Brain microvascular endothelial cell (primary cell): ENCODE results near the gene ABL1.
A peak's percentile ranks its signal among the peaks of the same experiment; 100 is the strongest.

Experiments used
- DNase-seq: peaks from one replicate; pipeline ENCODE4 v3.0.0-alpha.2; 2020
- H3K27ac ChIP-seq: fragments of 250-450 bp; sonication (Bioruptor Pico); 2 replicates; pipeline ENCODE4 v1.5.1; 2020; ENCODE audit warnings: mild to moderate bottlenecking, moderate library complexity
- H3K27me3 ChIP-seq: fragments of 250-450 bp; sonication (Bioruptor Pico); replicated peaks from 2 replicates; pipeline ENCODE4 v1.5.1; 2020; ENCODE audit warnings: mild to moderate bottlenecking
- H3K36me3 ChIP-seq: fragments of 250-450 bp; sonication (Bioruptor Pico); replicated peaks from 2 replicates; pipeline ENCODE4 v1.5.1; 2020; ENCODE audit warnings: mild to moderate bottlenecking
- H3K4me3 ChIP-seq: 2 replicates; pipeline ENCODE4 v1.5.1; 2011; ENCODE audit warnings: low read depth, mild to moderate bottlenecking, control low read depth, low read length, moderate library complexity
- CTCF ChIP-seq: IDR thresholded peaks from 2 replicates; pipeline ENCODE4 v1.5.1; 2011; ENCODE audit warnings: low read depth, mild to moderate bottlenecking, moderate library complexity, low read length, control low read depth, inconsistent platforms; ENCODE audit errors: missing control alignments
- in situ Hi-C: cut with HindIII; loops from 2 replicates; pipeline ENCODE4 v1.10.0; 2017; ENCODE audit warnings: low sequenced_read_pairs, low pct_ligation_motif_present

ABL1 gene

DNA sequence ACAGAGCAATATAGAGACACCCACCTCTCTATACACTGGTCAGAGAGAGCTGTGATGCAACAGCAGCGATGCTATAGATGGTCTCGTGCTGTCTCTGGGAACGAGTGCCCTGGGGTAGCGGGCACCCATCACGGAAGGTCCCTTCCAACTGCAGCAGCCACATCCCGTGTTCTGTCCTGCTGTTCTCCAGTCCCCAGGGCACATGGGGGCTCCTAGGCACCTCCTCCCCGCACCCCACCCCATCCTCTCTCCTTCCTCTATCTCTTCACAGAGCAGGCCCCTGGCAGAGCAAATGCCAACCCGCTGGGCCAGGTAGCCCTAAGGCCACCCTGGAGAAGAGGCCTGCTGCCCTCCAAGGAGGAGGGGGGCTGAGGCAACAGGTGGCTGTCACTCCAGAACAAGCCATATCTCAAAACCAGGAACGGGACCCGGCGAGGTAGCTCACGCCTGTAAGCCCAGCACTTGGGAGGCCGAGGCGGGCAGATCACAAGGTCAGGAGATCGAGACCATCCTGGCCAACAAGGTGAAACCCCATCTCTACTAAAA lies 95.8 kb downstream of the ABL1 start:
- TF ChIP-seq CTCF: no peak

DNA sequence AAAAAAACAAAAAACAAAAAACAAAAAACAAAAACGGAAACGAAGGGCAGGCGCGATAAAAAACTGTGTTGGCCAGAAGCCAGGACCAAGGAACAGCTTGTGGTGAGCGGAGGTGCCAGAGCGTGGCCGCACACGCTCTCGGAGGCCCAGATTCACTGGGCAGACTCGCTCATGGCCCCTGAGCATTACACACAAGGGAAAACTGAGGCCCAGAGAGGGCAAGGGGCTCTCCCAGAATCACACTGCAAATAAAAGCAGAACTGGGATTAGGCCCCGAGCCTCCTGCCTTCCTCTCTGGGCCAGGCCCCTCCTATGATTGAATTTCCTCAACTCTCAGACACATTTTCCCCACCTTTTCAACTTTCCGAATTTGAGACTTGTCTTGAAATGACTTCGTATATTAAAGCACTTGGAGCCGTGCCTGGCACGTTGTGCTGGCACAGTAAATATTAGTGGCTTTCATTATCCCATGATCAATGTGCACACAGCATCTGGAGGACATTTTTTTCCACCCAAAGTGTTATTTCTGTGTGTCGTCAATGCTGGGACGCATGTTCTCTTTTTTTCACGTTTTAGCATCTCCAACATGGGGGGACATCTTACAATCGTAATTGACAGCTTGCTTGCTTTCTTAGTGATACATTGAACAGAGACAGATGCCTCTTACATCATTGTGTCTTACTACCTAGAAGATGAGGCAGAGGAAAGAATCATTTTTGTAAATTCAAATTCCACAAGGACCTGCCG lies 96.6 kb downstream of the ABL1 start:
- Histone ChIP-seq H3K36me3 (no peaks in the 10 kb centered on the region), H3K4me3 (no peak overlapping the region), H3K27ac (no peak overlapping the region), H3K27me3 (peaks cover 18% of the 10 kb centered on the region)
- DNase-seq: no peak
- TF ChIP-seq CTCF: no peak
- in situ Hi-C loops: no loop called here

More for the DNA sequence above, 95.8 kb downstream of the ABL1 start:
- Histone ChIP-seq H3K27ac (no peak overlapping the region), H3K36me3 (no peaks in the 10 kb centered on the region), H3K27me3 (peaks cover 15% of the 10 kb centered on the region), H3K4me3 (no peak overlapping the region)
- in situ Hi-C loops: no loop called here
- DNase-seq: no peak

DNA sequence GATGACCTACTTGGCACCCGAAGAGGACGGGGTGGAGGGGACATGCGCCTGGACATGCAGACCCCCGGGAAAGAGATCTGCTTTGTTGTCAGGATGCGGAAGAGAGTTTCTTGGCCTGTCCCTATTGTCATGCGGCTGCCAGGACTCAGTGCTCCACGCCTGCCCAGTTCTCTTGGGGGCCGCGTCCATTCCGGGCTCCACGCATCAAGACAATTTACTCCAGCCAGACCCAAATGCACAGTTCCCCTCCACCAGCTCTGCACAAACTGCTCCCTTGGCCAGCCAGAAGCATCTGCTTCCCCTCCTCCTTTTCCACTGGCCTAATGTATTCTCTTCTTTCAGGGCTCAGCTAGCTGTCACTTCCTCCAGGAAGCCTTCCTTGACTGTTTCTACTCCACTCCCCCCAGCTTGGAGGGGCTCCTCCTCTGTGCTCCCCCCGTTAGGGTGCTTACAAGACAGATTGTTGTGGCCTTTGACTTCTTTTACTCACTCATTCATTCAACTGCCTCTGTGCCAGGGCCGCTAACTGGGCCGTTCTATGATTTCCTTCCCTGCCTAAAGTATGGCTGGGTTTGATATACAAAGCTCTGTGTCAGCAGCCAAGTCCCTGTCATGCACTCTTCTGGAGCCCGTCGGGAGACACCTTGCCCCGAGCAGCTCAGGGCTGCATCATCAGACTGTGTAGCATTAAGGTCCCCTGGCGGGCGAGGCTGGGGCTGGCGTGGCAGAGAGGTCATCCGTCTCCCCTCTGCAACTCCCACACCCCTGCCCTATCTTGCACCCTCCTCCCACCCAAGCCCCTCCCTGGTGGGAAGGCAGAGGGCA lies 97.4 kb downstream of the ABL1 start:
- H3K27me3 ChIP-seq: peaks cover 24% of the 10 kb centered on the region
- DNase-seq: no peak
- no peak overlapping the region for H3K4me3 ChIP-seq
- in situ Hi-C loops: no loop called here
- H3K27ac ChIP-seq: peak overlapping the region; percentile 6
- H3K36me3 ChIP-seq: no peaks in the 10 kb centered on the region
- TF ChIP-seq CTCF: no peak

- peak; percentile 69 for DNase-seq
- no peaks in the 10 kb centered on the region for H3K36me3 ChIP-seq
- H3K27ac ChIP-seq: no peak overlapping the region
- H3K4me3 ChIP-seq: no peak overlapping the region
- H3K27me3 ChIP-seq: peaks cover 33% of the 10 kb centered on the region
- in situ Hi-C loops: no loop called here
- TF ChIP-seq CTCF: no peak
Observed at GRCh38 chr9:130933114-130934046, 98.3 kb downstream of the ABL1 start.

- peaks cover 40% of the 10 kb centered on the region for H3K27me3 ChIP-seq
- in situ Hi-C loops: no loop called here
Observed at GRCh38 chr9:130934246-130934645, 99.2 kb downstream of the ABL1 start.

More at GRCh38 chr9:130934246-130934645, 99.2 kb downstream of the ABL1 start:
- TF ChIP-seq CTCF: no peak
- DNase-seq: no peak
- no peak overlapping the region for H3K4me3 ChIP-seq
- no peak overlapping the region for H3K27ac ChIP-seq
- no peaks in the 10 kb centered on the region for H3K36me3 ChIP-seq
